HepG2 (cell line): ENCODE data around the gene TP53I3. TPM values are rescaled to one million over a fixed set of nuclear protein-coding genes. Genes with fewer than 3 reads are reported as not detected.
A peak's percentile ranks its signal among the peaks of the same experiment; 100 is the strongest.

Source experiments
- DR1 ChIP-seq: sonication (generic); formaldehyde crosslinking; IDR thresholded peaks from 2 replicates; pipeline ENCODE4 v1.8.0; 2021; ENCODE audit warnings: mild to moderate bottlenecking, missing genetic modification reagents, inconsistent platforms
- ELF4 ChIP-seq: sonication (generic); formaldehyde crosslinking; IDR thresholded peaks from 2 replicates; pipeline ENCODE4 v1.5.0; 2020; ENCODE audit warnings: missing genetic modification reagents, mild to moderate bottlenecking, moderate library complexity, borderline replicate concordance
- GTF2F1 ChIP-seq: fragments of 150-350 bp; IDR thresholded peaks from 2 replicates; pipeline ENCODE4 v1.6.1; 2014; ENCODE audit warnings: low read length
- HDAC6 ChIP-seq: fragments of 200-600 bp; sonication (generic); IDR thresholded peaks from 2 replicates; pipeline ENCODE4 v1.7.0; 2017; ENCODE audit warnings: mild to moderate bottlenecking, antibody characterized with exemption, low read length, low read depth
- MEIS2 ChIP-seq: sonication (generic); formaldehyde crosslinking; IDR thresholded peaks from 2 replicates; pipeline ENCODE4 v1.9.0; 2021; ENCODE audit warnings: mild to moderate bottlenecking, missing genetic modification reagents
- PCBP1 ChIP-seq: fragments of 200-400 bp; formaldehyde crosslinking; IDR thresholded peaks from 2 replicates; pipeline ENCODE4 v1.6.1; 2017; ENCODE audit warnings: mild to moderate bottlenecking, low read depth, low read length, borderline replicate concordance
- POGZ ChIP-seq: sonication (generic); formaldehyde crosslinking; IDR thresholded peaks from 2 replicates; pipeline ENCODE4 v1.4.0; 2020; ENCODE audit warnings: mild to moderate bottlenecking, missing genetic modification reagents
- RARG ChIP-seq: sonication (generic); formaldehyde crosslinking; IDR thresholded peaks from 2 replicates; pipeline ENCODE4 v1.4.0; 2020; ENCODE audit warnings: low read depth, mild to moderate bottlenecking, missing genetic modification reagents
- REXO4 ChIP-seq: sonication (generic); formaldehyde crosslinking; IDR thresholded peaks from 2 replicates; pipeline ENCODE4 v1.8.0; 2022; ENCODE audit warnings: missing genetic modification reagents, mild to moderate bottlenecking, borderline replicate concordance
- RFXANK ChIP-seq: IDR thresholded peaks from 2 replicates; pipeline ENCODE4 v1.6.1; 2016
- SAP130 ChIP-seq: IDR thresholded peaks from 2 replicates; pipeline ENCODE4 v1.6.1; 2016; ENCODE audit warnings: low read depth
- SETDB1 ChIP-seq: sonication (generic); formaldehyde crosslinking; IDR thresholded peaks from 2 replicates; pipeline ENCODE4 v1.5.1; 2020; ENCODE audit warnings: missing genetic modification reagents, mild to moderate bottlenecking, borderline replicate concordance
- SMAD3 ChIP-seq: sonication (generic); formaldehyde crosslinking; IDR thresholded peaks from 2 replicates; pipeline ENCODE4 v1.4.0; 2020; ENCODE audit warnings: missing genetic modification reagents
- SP5 ChIP-seq: IDR thresholded peaks from 2 replicates; pipeline ENCODE4 v1.6.1; 2016; ENCODE audit warnings: low read depth, borderline replicate concordance
- ZNF337 ChIP-seq: sonication (generic); formaldehyde crosslinking; IDR thresholded peaks from 2 replicates; pipeline ENCODE4 v1.5.1; 2020; ENCODE audit warnings: missing genetic modification reagents, low read depth, mild to moderate bottlenecking, borderline replicate concordance
- ZNF619 ChIP-seq: sonication (generic); formaldehyde crosslinking; IDR thresholded peaks from 2 replicates; pipeline ENCODE4 v1.4.0; 2020; ENCODE audit warnings: mild to moderate bottlenecking, missing genetic modification reagents
- polyA plus RNA-seq, 8 experiments: library from polyadenylated mRNA; depleted of rRNA in 3 of 8; stranded (reverse) in 7 of 8; unstranded in 1 of 8; fragments of >200 nt; fragmentation: Illumina TruSeq in 4 of 8; extraction: Trizol in 4 of 8; gene quantifications; 2 replicates each; pipeline versions ENCODE4 v1.2.1 to v1.2.3, GENCODE V29; 2011 to 2016; ENCODE audit warnings: low read depth in 4 of 8, missing spikeins in 1 of 8, mixed read lengths in 1 of 8; ENCODE audit not compliant: insufficient read depth in 1 of 8
- total RNA-seq, 5 experiments: library from RNA; depleted of rRNA; stranded (reverse); fragments of >200 nt; fragmentation: Illumina TruSeq; extraction: Trizol; gene quantifications; 2 replicates each; pipeline ENCODE4 v1.2.3, GENCODE V29; 2016; ENCODE audit warnings: low read depth in 1 of 5
- TF ChIP-seq, protein P1 (sequence below): sonication (generic); formaldehyde crosslinking; IDR thresholded peaks from 2 replicates; pipeline ENCODE4 v1.4.0; 2020; ENCODE audit warnings: missing genetic modification reagents, borderline replicate concordance
- TF ChIP-seq, protein P2 (sequence below): sonication (generic); formaldehyde crosslinking; IDR thresholded peaks from 2 replicates; pipeline ENCODE4 v1.4.0; 2020; ENCODE audit warnings: missing genetic modification reagents
- TF ChIP-seq, protein P3 (sequence below): sonication (generic); formaldehyde crosslinking; IDR thresholded peaks from 2 replicates; pipeline ENCODE4 v1.8.0; 2022; ENCODE audit warnings: mild to moderate bottlenecking, missing genetic modification reagents, borderline replicate concordance
- TF ChIP-seq, protein P4 (sequence below): sonication (generic); formaldehyde crosslinking; conservative IDR thresholded peaks from 2 replicates; pipeline ENCODE4 v1.4.0; 2020; ENCODE audit warnings: missing genetic modification reagents
- TF ChIP-seq, protein P5 (sequence below): IDR thresholded peaks from 2 replicates; pipeline ENCODE4 v1.6.1; 2012; ENCODE audit warnings: low read depth, low read length, improper control_type of control experiment

The TP53I3 gene
- total and polyA plus RNA-seq, 2 of the 13 experiments (the other 11 are each of a cell fraction or from before 2014, with no cell fraction given), result 25.0 to 44.1 TPM

DNA sequence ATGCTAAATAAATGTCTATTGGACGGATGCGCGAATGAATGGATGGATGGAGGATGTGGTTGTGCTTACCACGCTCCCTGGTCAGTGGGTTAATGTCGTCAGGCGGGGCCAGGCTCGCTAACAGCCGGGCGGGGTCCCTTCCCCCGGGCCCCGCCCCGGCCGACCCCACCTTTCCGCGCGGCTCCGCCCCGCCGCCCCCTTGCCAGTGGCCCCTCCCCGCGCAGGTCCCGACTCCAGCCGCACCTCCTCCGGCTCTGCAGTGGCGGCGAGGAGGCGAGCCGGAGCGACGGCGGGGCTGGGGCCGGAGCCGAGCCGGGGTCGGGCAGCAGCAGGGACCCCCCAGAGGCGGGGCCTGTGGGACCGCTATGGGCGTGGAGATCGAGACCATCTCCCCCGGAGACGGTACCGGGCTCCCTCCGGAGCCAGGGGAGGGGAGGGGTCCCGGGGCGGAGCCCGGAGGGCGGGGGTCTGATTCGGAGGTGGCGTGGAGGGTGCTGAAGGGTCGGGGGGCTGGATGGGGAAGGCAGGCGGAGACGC is 35.1 kb downstream of the TP53I3 start, which contains the start of gene FKBP1B (continued):
- TF ChIP-seq HDAC6 (no peak), RARG (no peak), ZNF337 (no peak), SP5 (CRISPR knock-in tag) (peak; percentile 78), DR1 (no peak), SETDB1 (CRISPR knock-in tag) (no peak), ZNF619 (CRISPR knock-in tag) (no peak), ELF4 (CRISPR knock-in tag) (no peak), RFXANK (CRISPR knock-in tag) (no peak), REXO4 (CRISPR knock-in tag) (no peak), SMAD3 (no peak), SAP130 (CRISPR knock-in tag) (peak; percentile 73), POGZ (CRISPR knock-in tag) (no peak; the same call in 1 of the 2 replicates), PCBP1 (no peak), MEIS2 (CRISPR knock-in tag) (no peak), GTF2F1 (no peak)
- TF ChIP-seq, protein P1, sequence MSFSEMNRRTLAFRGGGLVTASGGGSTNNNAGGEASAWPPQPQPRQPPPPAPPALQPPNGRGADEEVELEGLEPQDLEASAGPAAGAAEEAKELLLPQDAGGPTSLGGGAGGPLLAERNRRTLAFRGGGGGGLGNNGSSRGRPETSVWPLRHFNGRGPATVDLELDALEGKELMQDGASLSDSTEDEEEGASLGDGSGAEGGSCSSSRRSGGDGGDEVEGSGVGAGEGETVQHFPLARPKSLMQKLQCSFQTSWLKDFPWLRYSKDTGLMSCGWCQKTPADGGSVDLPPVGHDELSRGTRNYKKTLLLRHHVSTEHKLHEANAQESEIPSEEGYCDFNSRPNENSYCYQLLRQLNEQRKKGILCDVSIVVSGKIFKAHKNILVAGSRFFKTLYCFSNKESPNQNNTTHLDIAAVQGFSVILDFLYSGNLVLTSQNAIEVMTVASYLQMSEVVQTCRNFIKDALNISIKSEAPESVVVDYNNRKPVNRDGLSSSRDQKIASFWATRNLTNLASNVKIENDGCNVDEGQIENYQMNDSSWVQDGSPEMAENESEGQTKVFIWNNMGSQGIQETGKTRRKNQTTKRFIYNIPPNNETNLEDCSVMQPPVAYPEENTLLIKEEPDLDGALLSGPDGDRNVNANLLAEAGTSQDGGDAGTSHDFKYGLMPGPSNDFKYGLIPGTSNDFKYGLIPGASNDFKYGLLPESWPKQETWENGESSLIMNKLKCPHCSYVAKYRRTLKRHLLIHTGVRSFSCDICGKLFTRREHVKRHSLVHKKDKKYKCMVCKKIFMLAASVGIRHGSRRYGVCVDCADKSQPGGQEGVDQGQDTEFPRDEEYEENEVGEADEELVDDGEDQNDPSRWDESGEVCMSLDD (CRISPR knock-in tag), result no peak
- TF ChIP-seq, protein P2, sequence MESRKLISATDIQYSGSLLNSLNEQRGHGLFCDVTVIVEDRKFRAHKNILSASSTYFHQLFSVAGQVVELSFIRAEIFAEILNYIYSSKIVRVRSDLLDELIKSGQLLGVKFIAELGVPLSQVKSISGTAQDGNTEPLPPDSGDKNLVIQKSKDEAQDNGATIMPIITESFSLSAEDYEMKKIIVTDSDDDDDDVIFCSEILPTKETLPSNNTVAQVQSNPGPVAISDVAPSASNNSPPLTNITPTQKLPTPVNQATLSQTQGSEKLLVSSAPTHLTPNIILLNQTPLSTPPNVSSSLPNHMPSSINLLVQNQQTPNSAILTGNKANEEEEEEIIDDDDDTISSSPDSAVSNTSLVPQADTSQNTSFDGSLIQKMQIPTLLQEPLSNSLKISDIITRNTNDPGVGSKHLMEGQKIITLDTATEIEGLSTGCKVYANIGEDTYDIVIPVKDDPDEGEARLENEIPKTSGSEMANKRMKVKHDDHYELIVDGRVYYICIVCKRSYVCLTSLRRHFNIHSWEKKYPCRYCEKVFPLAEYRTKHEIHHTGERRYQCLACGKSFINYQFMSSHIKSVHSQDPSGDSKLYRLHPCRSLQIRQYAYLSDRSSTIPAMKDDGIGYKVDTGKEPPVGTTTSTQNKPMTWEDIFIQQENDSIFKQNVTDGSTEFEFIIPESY (CRISPR knock-in tag), result no peak
- TF ChIP-seq, protein P3, sequence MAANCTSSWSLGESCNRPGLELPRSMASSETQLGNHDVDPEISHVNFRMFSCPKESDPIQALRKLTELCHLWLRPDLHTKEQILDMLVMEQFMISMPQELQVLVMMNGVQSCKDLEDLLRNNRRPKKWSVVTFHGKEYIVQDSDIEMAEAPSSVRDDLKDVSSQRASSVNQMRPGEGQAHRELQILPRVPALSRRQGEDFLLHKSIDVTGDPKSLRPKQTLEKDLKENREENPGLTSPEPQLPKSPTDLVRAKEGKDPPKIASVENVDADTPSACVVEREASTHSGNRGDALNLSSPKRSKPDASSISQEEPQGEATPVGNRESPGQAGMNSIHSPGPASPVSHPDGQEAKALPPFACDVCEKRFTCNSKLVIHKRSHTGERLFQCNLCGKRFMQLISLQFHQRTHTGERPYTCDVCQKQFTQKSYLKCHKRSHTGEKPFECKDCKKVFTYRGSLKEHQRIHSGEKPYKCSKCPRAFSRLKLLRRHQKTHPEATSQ (CRISPR knock-in tag), result no peak
- TF ChIP-seq, protein P4, sequence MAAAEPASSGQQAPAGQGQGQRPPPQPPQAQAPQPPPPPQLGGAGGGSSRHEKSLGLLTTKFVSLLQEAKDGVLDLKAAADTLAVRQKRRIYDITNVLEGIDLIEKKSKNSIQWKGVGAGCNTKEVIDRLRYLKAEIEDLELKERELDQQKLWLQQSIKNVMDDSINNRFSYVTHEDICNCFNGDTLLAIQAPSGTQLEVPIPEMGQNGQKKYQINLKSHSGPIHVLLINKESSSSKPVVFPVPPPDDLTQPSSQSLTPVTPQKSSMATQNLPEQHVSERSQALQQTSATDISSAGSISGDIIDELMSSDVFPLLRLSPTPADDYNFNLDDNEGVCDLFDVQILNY (CRISPR knock-in tag), result no peak
- TF ChIP-seq, protein P5, sequence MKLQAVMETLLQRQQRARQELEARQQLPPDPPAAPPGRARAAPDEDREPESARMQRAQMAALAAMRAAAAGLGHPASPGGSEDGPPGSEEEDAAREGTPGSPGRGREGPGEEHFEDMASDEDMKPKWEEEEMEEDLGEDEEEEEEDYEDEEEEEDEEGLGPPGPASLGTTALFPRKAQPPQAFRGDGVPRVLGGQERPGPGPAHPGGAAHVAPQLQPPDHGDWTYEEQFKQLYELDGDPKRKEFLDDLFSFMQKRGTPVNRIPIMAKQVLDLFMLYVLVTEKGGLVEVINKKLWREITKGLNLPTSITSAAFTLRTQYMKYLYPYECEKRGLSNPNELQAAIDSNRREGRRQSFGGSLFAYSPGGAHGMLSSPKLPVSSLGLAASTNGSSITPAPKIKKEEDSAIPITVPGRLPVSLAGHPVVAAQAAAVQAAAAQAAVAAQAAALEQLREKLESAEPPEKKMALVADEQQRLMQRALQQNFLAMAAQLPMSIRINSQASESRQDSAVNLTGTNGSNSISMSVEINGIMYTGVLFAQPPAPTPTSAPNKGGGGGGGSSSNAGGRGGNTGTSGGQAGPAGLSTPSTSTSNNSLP, result no peak
